K562 (cell line): ENCODE data around the gene HOXD13. TPM values are rescaled to one million over a fixed set of nuclear protein-coding genes. Genes with fewer than 3 reads are reported as not detected.

Experiments
- ATAC-seq: fragments of 200-7000 bp; cut with Tn5 transposase; 3 replicates; pipeline ENCODE4 v1.9.1; 2020; ENCODE audit warnings: moderate library complexity
- BruUV-seq: library from RNA; stranded (reverse); fragments of 400-500 nt; replicated peaks from 2 replicates; lab custom pipeline; 2021; lab: Mats Ljungman, UMichigan
- CTCF ChIA-PET: fragments of 300-600 bp; formaldehyde crosslinking; extraction: SDS; loops from one replicate; lab custom pipeline; 2021; ENCODE audit warnings: low intra/inter-chr PET ratio; lab: Yijun Ruan, JAX
- POLR2A ChIA-PET: fragments of 300-600, 350-650 bp; sonication (Branson Sonifier 250); formaldehyde crosslinking; extraction: SDS; loops from one replicate; lab custom pipeline; 2021; ENCODE audit warnings: antibody characterized with exemption, inconsistent platforms; lab: Yijun Ruan, JAX
- DNase-seq, 4 experiments: peaks; one replicate each; pipeline versions ENCODE4 v3.0.0 to v3.0.0-alpha.2; 2011 to 2018; ENCODE audit warnings: low spot score in 3 of 4, mixed read lengths in 3 of 4; ENCODE audit errors: extremely low read depth in 1 of 4
- FAIRE-seq: peaks from 2 replicates; lab custom pipeline; 2011; peaks lifted over from hg19 to GRCh38; lab: Jason Lieb, UNC
- H2AFZ ChIP-seq: 2 replicates; pipeline ENCODE4 v1.6.0; 2011; ENCODE audit warnings: low read depth, low read length, control low read depth, inconsistent platforms
- H3K27ac ChIP-seq: fragments of 200-600 bp; 3 replicates; pipeline ENCODE4 v1.8.0; 2011; ENCODE audit warnings: low read depth, mild to moderate bottlenecking, control low read depth, inconsistent platforms, low read length, moderate library complexity, mixed read lengths; ENCODE audit errors: extremely low read depth
- H3K27me3 ChIP-seq, 2 experiments: fragments of 300-600 bp in 1 of 2; 2 replicates in 1 of 2; 3 replicates in 1 of 2; pipeline versions ENCODE4 v1.6.0 to v1.8.0; 2011; ENCODE audit warnings: inconsistent platforms in 2 of 2, low read length in 2 of 2, mild to moderate bottlenecking in 1 of 2, mixed read lengths in 1 of 2, moderate library complexity in 1 of 2; ENCODE audit not compliant: control insufficient read depth in 2 of 2, insufficient read depth in 2 of 2
- H3K36me3 ChIP-seq: fragments of 300-600 bp; 3 replicates; pipeline ENCODE4 v1.8.0; 2011; ENCODE audit warnings: mild to moderate bottlenecking, low read length, inconsistent platforms; ENCODE audit not compliant: control insufficient read depth, insufficient read depth
- H3K4me1 ChIP-seq, 2 experiments: fragments of 200-600 bp in 1 of 2; replicated peaks in 1 of 2; 2 replicates in 1 of 2; 3 replicates in 1 of 2; pipeline versions ENCODE4 v1.5.1 to v1.8.0; 2011; ENCODE audit warnings: inconsistent platforms in 2 of 2, low read length in 2 of 2, mild to moderate bottlenecking in 1 of 2, mixed read lengths in 1 of 2, moderate library complexity in 1 of 2; ENCODE audit not compliant: control insufficient read depth in 2 of 2, insufficient read depth in 2 of 2
- H3K4me2 ChIP-seq: 2 replicates; pipeline ENCODE4 v1.6.1; 2011; ENCODE audit warnings: low read length, control low read depth, inconsistent platforms, mixed read lengths; ENCODE audit not compliant: insufficient read depth
- H3K4me3 ChIP-seq: fragments of 200-600 bp; sonication (generic), shearing (Covaris generic); 2 replicates; pipeline ENCODE4 v1.5.1; 2016; ENCODE audit warnings: control low read depth, inconsistent platforms
- H3K79me2 ChIP-seq: fragments of 200-600 bp; 3 replicates; pipeline ENCODE4 v1.8.0; 2011; ENCODE audit warnings: low read length, inconsistent platforms; ENCODE audit not compliant: control insufficient read depth, insufficient read depth
- H3K9ac ChIP-seq, 2 experiments: 2 replicates each; pipeline versions ENCODE4 v1.6.0 to v1.6.1; 2011; ENCODE audit warnings: low read depth in 2 of 2, low read length in 2 of 2, control low read depth in 1 of 2, inconsistent platforms in 1 of 2, mild to moderate bottlenecking in 1 of 2, mixed read lengths in 1 of 2; ENCODE audit not compliant: insufficient read depth in 1 of 2
- H3K9me1 ChIP-seq: one replicate; pipeline ENCODE4 v1.6.0; 2011; ENCODE audit warnings: inconsistent platforms, mild to moderate bottlenecking, low read length, moderate library complexity; ENCODE audit not compliant: control insufficient read depth, insufficient read depth
- H3K9me3 ChIP-seq: replicated peaks from 2 replicates; pipeline ENCODE4 v1.5.1; 2011; ENCODE audit warnings: low read depth, low read length, inconsistent platforms; ENCODE audit not compliant: control insufficient read depth, insufficient read depth
- H4K20me1 ChIP-seq: replicated peaks from 2 replicates; pipeline ENCODE4 v1.6.1; 2011; ENCODE audit warnings: low read length, inconsistent platforms, mixed read lengths; ENCODE audit not compliant: control insufficient read depth, insufficient read depth
- KAT7 ChIP-seq: sonication (generic); formaldehyde crosslinking; IDR thresholded peaks from 2 replicates; pipeline ENCODE4 v1.8.0; 2022; ENCODE audit warnings: missing genetic modification reagents, mild to moderate bottlenecking, borderline replicate concordance
- WGBS: fragments of 100-300 bp; shearing (Covaris generic); methylation state at CpG from one replicate; pipeline ENCODE4 v1.1.6; 2016; ENCODE audit warnings: low coverage, mixed read lengths; ENCODE audit not compliant: insufficient coverage; ENCODE audit errors: missing lambda C conversion rate; 5-methylcytosine and 5-hydroxymethylcytosine counted together
- in situ Hi-C: fragments of 300-500 bp; cut with MboI; formaldehyde crosslinking; loops from 4 replicates; pipeline ENCODE4 v1.15.0; 2018; ENCODE audit warnings: inconsistent platforms, mixed read lengths
- intact Hi-C: fragments of 100-400 bp; cut with micrococcal nuclease; formaldehyde crosslinking; loops from 2 replicates; pipeline ENCODE4 v1.14.2; 2022
- polyA plus RNA-seq, 8 experiments: library from polyadenylated mRNA; depleted of rRNA in 4 of 8; stranded (reverse) in 5 of 8; unstranded in 3 of 8; fragments of >200 nt; fragmentation: Nextera tagmentation in 2 of 8; fragmentation: Illumina TruSeq in 1 of 8; extraction: Ambion mirVana in 2 of 8; extraction: Trizol in 1 of 8; gene quantifications; 2 replicates each; pipeline versions ENCODE4 v1.2.1 to v1.2.3, GENCODE V29; 2011 to 2014; ENCODE audit warnings: inconsistent platforms in 1 of 8, missing spikeins in 1 of 8
- total RNA-seq, 7 experiments: library from RNA; depleted of rRNA in 6 of 7; stranded (reverse); fragments of >200 nt in 6 of 7; fragmentation: Illumina TruSeq in 2 of 7; extraction: Trizol in 2 of 7; gene quantifications; 2 replicates each; pipeline versions ENCODE4 v1.2.1 to v1.2.3, GENCODE V29; 2011 to 2021; ENCODE audit warnings: low replicate concordance in 1 of 7
- TF ChIP-seq, protein P1 (sequence below): fragments of 150-350 bp; IDR thresholded peaks from 2 replicates; pipeline ENCODE4 v1.6.1; 2014; ENCODE audit warnings: low read depth, mild to moderate bottlenecking, low read length, borderline replicate concordance
- TF ChIP-seq, protein P2 (sequence below): IDR thresholded peaks from 3 replicates; pipeline ENCODE4 v1.6.1; 2011; ENCODE audit warnings: borderline replicate concordance, mild to moderate bottlenecking, moderate library complexity; ENCODE audit not compliant: insufficient read length; ENCODE audit errors: extremely low read depth
- TF ChIP-seq, protein P3 (sequence below), 3 experiments: fragments of 200-800 bp in 1 of 3; fragments of 250-450 bp in 1 of 3; fragments of 450-650 bp in 1 of 3; sonication (Bioruptor Pico) in 1 of 3; sonication (Bioruptor generic) in 1 of 3; formaldehyde crosslinking in 1 of 3; IDR thresholded peaks; 2 replicates each; pipeline versions ENCODE4 v1.6.1 to v1.8.0; 2016 to 2022; ENCODE audit warnings: mild to moderate bottlenecking in 2 of 3, missing genetic modification characterization in 2 of 3, missing compliant biosample characterization in 1 of 3, moderate library complexity in 1 of 3

Gene HOXD13
- total and polyA plus RNA-seq, 9 of the 15 experiments (the other 6 are each of a cell fraction or from before 2014, with no cell fraction given) = 0.03 to 0.04 TPM; not detected in 7

DNA sequence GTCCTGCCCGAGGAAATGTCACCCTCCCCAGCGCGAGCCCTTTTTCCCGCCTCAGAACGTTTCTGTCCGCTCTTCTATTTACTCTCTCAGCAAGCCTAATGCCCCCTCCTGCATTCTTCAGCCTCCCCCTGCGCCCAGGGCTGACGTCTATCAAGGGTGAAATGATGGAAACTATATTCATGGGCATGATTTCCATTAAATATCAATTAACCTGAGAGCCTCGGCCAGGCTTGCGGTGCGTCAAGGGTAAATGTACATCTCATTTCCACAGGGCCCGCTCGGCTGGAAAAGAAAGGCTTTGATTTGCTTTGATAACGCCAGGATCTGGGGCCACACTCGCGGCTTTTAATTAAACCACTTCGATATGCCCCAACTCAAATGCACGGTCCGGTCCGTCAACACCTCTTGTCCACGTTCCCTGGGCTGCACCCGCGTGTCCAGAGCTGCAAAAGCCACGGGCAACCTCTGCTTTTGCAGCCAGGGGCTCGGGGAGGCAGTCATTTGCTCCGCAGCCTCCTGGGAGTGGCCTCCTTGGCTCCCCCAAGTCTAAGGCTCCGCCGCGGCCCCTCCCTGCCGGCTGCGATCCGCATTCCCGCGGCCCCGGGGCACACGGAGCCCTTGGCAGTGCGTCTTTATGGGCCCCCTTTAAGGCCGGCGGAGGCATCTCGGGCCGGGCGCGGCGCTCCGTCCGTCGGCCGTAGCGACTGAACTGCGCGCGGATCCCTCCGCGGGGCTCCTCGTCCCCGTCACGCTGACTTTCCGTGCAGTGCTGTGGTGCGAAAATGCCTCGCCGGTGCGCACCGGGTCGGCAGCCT lies 36.7 kb downstream of the HOXD13 start, which contains the start of gene HOXD8 (continued):
- TF ChIP-seq, protein P1, sequence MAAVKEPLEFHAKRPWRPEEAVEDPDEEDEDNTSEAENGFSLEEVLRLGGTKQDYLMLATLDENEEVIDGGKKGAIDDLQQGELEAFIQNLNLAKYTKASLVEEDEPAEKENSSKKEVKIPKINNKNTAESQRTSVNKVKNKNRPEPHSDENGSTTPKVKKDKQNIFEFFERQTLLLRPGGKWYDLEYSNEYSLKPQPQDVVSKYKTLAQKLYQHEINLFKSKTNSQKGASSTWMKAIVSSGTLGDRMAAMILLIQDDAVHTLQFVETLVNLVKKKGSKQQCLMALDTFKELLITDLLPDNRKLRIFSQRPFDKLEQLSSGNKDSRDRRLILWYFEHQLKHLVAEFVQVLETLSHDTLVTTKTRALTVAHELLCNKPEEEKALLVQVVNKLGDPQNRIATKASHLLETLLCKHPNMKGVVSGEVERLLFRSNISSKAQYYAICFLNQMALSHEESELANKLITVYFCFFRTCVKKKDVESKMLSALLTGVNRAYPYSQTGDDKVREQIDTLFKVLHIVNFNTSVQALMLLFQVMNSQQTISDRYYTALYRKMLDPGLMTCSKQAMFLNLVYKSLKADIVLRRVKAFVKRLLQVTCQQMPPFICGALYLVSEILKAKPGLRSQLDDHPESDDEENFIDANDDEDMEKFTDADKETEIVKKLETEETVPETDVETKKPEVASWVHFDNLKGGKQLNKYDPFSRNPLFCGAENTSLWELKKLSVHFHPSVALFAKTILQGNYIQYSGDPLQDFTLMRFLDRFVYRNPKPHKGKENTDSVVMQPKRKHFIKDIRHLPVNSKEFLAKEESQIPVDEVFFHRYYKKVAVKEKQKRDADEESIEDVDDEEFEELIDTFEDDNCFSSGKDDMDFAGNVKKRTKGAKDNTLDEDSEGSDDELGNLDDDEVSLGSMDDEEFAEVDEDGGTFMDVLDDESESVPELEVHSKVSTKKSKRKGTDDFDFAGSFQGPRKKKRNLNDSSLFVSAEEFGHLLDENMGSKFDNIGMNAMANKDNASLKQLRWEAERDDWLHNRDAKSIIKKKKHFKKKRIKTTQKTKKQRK = no peak

DNA sequence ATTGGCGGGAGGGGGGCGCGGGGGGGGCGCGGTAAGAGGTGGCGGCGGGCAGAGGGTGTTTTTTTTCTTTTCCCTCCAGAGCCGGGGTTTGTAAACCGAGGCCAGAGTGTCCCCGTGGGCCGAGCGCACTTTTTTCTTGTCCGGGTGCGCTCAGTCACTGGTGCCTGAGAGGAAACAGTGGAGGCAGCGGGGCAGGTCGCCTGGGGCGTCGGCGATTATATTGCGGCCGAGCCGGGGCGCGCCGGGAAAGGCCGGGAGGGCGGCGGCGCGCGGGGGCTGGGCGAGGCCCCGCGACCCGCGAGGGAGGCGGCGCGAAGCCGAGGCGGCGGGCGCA lies 37.3 kb downstream of the HOXD13 start:
- Histone ChIP-seq H3K4me3 (peak overlapping the region; percentile 27), H3K4me1 (peaks cover 0 to 21% of the 10 kb centered on the region in 2 experiments; a peak in 2 of 5 replicates), H3K79me2 (no peaks in the 10 kb centered on the region), H3K36me3 (no peaks in the 10 kb centered on the region), H3K9me3 (no peaks in the 10 kb centered on the region), H3K9me1 (no peaks in the 10 kb centered on the region), H2AFZ (no peak overlapping the region), H3K9ac (peak overlapping the region in 1 of 2 experiments; percentile 62; a peak in 2 of 4 replicates), H3K27ac (no peak overlapping the region), H3K27me3 (peaks cover 50 to 65% of the 10 kb centered on the region in 2 experiments), H3K4me2 (peak overlapping the region; percentile 29; the same call in 1 of the 2 replicates), H4K20me1 (0 out of 2 replicates have a peak, but pooled peaks cover 5% of the 10 kb centered on the region)
- intact Hi-C loops (loop anchor here (5.0 kb wide), 2 partner anchors 423 to 683 kb away; no protein-coding TSS in a partner anchor), in situ Hi-C loops (loop anchor here (5.0 to 25.0 kb wide), 4 partner anchors 508 to 1633 kb away; no protein-coding TSS in a partner anchor)
- ChIA-PET CTCF (no interaction called here), POLR2A (interaction anchor here (0.7 kb wide), 1 partner anchor 331 kb away, joined by 3 read pairs; no protein-coding TSS in a partner anchor)
- TF ChIP-seq, protein P2, sequence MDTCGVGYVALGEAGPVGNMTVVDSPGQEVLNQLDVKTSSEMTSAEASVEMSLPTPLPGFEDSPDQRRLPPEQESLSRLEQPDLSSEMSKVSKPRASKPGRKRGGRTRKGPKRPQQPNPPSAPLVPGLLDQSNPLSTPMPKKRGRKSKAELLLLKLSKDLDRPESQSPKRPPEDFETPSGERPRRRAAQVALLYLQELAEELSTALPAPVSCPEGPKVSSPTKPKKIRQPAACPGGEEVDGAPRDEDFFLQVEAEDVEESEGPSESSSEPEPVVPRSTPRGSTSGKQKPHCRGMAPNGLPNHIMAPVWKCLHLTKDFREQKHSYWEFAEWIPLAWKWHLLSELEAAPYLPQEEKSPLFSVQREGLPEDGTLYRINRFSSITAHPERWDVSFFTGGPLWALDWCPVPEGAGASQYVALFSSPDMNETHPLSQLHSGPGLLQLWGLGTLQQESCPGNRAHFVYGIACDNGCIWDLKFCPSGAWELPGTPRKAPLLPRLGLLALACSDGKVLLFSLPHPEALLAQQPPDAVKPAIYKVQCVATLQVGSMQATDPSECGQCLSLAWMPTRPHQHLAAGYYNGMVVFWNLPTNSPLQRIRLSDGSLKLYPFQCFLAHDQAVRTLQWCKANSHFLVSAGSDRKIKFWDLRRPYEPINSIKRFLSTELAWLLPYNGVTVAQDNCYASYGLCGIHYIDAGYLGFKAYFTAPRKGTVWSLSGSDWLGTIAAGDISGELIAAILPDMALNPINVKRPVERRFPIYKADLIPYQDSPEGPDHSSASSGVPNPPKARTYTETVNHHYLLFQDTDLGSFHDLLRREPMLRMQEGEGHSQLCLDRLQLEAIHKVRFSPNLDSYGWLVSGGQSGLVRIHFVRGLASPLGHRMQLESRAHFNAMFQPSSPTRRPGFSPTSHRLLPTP = no peak
- TF ChIP-seq, protein P3, sequence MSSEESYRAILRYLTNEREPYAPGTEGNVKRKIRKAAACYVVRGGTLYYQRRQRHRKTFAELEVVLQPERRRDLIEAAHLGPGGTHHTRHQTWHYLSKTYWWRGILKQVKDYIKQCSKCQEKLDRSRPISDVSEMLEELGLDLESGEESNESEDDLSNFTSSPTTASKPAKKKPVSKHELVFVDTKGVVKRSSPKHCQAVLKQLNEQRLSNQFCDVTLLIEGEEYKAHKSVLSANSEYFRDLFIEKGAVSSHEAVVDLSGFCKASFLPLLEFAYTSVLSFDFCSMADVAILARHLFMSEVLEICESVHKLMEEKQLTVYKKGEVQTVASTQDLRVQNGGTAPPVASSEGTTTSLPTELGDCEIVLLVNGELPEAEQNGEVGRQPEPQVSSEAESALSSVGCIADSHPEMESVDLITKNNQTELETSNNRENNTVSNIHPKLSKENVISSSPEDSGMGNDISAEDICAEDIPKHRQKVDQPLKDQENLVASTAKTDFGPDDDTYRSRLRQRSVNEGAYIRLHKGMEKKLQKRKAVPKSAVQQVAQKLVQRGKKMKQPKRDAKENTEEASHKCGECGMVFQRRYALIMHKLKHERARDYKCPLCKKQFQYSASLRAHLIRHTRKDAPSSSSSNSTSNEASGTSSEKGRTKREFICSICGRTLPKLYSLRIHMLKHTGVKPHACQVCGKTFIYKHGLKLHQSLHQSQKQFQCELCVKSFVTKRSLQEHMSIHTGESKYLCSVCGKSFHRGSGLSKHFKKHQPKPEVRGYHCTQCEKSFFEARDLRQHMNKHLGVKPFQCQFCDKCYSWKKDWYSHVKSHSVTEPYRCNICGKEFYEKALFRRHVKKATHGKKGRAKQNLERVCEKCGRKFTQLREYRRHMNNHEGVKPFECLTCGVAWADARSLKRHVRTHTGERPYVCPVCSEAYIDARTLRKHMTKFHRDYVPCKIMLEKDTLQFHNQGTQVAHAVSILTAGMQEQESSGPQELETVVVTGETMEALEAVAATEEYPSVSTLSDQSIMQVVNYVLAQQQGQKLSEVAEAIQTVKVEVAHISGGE (CRISPR knock-in tag; IDR thresholded peaks at IDR 0.05) = no peak
- no peak for TF ChIP-seq KAT7 (CRISPR knock-in tag)
- ATAC-seq = no peak
- 4% methylated on average over 25 of the region's 43 CpGs for WGBS
- no peak for FAIRE-seq
- BruUV-seq = no TSS peak
- DNase-seq = peak in 1 of 4 experiments; percentile 17
